ENCODE measurements around the gene NRDC.

GRCh38 chr1:51794260-51794659 lies 84.3 kb downstream of the NRDC start:
- TF ChIP-seq CTCF (IDR thresholded peaks at IDR 0.05) (no peak), EZH2 (IDR thresholded peaks at IDR 0.05) (no peak), EZH2phosphoT487 (IDR thresholded peaks at IDR 0.05) (no peak)
